GM10266 (cell line): Measurements from ENCODE around the gene NKAIN2.
"Not testable (repeated sequence)": the region's sequence is repeated elsewhere in the genome, so short reads cannot be mapped to it uniquely, and the experiment has no call there.

Experiments used
- DNase-seq: peaks from one replicate; pipeline ENCODE4 v3.0.0; 2012; ENCODE audit errors: extremely low spot score
- TF ChIP-seq, protein P1 (sequence below): IDR thresholded peaks from 2 replicates; pipeline ENCODE4 v1.5.1; 2012; ENCODE audit warnings: mild to moderate bottlenecking, low read depth; ENCODE audit not compliant: control insufficient read depth, insufficient read depth; ENCODE audit errors: missing control alignments

The NKAIN2 gene

DNA sequence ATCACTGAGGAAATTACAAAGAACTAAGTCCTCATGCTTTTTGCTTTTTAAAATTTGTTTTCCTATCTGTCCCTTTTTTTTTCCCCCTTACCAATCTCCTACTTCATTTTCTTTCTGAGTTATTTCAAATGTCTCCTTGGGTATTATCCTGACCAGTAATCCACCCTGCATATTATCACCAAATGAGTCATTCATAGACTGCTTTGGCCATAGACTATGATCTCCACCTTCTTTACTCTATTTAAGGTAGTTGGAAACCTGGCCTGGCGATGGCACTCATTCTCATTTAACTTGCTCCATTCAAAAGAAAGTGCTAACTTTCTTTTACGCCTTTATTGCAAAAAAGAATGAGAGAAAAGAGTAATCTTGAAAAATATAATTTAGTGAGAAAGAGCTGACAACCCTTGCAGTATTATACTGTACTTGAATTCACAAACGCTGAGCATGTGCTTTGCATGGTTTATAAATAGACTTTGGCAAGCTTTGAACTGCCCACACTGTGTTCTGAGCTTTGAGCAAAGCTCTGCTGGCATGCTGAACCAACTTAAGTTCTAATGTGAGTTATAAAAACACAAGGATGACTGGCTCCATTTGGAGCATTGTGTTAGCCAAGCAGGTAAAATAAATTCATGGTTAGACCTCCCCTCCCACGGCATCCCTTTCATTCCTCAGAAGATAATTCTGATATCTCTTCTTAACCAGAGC, 198.9 kb downstream of the NKAIN2 start:
- DNase-seq, result no peak
- TF ChIP-seq, protein P1, sequence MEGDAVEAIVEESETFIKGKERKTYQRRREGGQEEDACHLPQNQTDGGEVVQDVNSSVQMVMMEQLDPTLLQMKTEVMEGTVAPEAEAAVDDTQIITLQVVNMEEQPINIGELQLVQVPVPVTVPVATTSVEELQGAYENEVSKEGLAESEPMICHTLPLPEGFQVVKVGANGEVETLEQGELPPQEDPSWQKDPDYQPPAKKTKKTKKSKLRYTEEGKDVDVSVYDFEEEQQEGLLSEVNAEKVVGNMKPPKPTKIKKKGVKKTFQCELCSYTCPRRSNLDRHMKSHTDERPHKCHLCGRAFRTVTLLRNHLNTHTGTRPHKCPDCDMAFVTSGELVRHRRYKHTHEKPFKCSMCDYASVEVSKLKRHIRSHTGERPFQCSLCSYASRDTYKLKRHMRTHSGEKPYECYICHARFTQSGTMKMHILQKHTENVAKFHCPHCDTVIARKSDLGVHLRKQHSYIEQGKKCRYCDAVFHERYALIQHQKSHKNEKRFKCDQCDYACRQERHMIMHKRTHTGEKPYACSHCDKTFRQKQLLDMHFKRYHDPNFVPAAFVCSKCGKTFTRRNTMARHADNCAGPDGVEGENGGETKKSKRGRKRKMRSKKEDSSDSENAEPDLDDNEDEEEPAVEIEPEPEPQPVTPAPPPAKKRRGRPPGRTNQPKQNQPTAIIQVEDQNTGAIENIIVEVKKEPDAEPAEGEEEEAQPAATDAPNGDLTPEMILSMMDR, result no peak

- TF ChIP-seq, protein P1, result no peak
- DNase-seq, result no peak
These were observed 203.6 kb downstream of the NKAIN2 start for GRCh38 chr6:124007266-124007665.

DNA sequence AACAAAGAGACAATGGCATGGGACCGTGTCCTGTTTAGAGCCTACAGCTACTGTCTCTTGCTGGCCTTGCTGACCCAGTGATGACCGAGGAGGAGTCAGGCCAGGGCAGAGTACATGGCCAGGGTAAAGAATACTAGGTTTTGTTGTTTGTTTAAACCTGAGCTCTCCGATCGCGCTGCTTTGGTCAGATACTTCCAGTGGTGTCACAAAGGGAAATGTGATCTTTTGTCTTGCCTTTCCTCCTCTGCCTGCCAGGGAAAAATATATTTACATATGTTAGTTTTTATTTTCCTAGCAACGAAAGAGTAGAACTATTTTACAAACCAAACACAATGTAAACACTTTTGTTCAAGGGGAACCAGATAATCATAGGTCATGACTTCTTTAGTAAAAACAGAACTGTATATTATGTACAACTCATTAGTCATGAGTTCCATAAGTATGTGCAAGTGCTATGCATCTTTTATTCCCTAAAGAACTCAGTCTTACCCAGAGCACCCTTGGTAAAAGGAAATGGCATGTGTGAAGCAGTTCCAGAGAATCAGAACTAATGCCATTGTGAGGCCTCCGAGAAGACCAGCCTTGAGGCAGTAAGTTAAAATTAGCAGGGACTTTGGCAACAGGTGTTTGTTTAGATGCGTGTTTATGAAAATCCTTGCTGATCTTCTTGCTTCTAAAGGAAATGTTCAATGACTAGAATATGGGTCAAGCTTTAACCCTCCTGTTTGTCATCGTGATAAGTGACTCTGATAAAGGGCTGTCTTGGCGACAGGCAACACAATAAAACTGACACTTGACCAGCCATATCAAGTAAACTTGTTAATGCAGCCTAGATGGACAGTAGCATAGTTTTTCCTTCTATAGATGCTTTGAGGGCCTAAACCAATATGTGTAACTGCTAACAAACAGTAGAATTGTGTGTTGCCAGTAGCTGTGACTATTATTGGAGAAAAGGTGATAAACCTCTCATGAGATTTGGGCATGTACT, 204.6 kb downstream of the NKAIN2 start:
- TF ChIP-seq, protein P1, result no peak
- no peak for DNase-seq

DNA sequence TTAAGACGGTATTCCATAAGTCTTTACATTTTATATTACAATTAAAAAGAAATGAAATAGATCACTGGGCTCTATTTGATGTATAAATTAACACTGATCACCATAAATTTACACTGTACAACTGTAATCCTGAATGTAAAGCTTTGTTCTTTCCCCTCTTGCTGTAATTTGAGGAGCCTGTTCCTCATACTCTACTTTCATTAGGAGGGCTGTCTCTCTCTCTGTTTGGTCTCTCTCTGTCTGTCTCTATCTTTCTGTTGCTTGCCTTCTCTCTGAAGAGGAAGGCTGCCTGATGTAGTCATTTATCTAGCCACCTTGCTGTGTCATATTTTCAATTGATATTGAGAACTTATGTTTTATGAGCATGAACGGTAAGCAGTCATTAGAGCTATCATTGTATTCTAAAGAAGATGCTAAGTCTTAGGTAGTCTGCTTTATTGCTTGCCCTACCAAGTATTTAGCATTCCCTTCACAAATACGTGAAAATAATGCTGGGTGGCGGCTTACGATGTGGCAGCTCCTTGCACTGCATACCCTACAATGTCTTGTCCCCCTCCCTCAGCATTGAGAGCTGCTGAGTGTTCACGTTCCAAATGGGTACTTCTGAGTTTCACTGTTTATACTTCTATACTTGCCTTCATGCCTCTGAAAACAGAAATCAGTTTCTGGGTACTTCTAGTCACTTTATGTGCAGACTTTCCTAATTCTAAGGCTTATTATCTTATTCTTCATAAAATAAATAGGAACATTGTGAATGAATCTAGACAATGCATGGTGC, 205.5 kb downstream of the NKAIN2 start:
- no peak for DNase-seq
- TF ChIP-seq, protein P1, result no peak

GRCh38 chr6:124010574-124010973, 206.9 kb downstream of the NKAIN2 start:
- DNase-seq, result no peak
- TF ChIP-seq, protein P1, result no peak

DNA sequence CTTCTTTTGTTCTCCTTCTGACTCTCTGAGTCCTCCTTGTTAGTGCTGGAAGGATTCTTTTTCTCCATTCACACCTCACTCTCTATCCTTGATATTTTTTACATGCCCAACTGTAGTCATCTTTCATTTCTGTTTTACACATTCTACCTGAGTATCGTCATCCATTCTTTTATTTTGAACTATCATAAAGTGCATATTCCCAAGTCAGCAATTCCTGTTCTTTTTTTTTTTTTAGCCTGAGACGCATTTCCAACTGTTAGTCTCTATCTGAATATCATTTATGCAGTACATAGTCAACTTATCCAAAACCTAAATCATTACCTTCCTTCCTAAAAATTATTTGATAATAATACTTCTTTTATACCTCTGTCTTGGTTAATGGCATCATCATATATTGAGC, 207.5 kb downstream of the NKAIN2 start:
- DNase-seq, result no peak
- TF ChIP-seq, protein P1, result no peak

DNA sequence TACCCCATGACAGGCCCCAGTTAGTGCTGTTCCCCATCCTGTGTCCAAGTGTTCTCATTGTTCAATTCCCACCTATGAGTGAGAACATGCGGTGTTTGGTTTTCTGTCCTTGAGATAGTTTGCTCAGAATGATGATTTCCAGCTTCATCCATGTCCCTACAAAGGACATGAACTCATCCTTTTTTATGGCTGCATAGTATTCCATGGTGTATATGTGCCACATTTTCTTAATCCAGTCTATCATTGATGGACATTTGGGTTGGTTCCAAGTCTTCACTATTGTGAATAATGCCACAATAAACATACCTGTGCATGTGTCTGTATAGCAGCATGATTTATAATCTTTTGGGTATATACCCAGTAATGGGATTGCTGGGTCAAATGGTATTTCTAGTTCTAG, 218.4 kb downstream of the NKAIN2 start:
- DNase-seq, result not testable (repeated sequence)
